Measurements from ENCODE around the gene RGPD3.
"Not testable (repeated sequence)": the region's sequence is repeated elsewhere in the genome, so short reads cannot be mapped to it uniquely, and the experiment has no call there.

Gene RGPD3

GRCh38 chr2:106470658-106471057, 2.4 kb upstream of the RGPD3 start:
- H3K9ac ChIP-seq (ENCODE audit: low read length); H3K4me1 ChIP-seq (ENCODE audit: insufficient read depth, low read length); H3K27ac ChIP-seq (ENCODE audit: low read depth, low read length); H3K9me3 ChIP-seq (ENCODE audit: low read length); H3K4me3 ChIP-seq (ENCODE audit: low read depth in 1 of 2, low read length in 2 of 2); H3K27me3 ChIP-seq (ENCODE audit: control insufficient read depth in 1 of 2, insufficient read depth in 2 of 2, low read length in 2 of 2); H3K36me3 ChIP-seq (ENCODE audit: insufficient read depth, low read length): not testable (repeated sequence)

DNA sequence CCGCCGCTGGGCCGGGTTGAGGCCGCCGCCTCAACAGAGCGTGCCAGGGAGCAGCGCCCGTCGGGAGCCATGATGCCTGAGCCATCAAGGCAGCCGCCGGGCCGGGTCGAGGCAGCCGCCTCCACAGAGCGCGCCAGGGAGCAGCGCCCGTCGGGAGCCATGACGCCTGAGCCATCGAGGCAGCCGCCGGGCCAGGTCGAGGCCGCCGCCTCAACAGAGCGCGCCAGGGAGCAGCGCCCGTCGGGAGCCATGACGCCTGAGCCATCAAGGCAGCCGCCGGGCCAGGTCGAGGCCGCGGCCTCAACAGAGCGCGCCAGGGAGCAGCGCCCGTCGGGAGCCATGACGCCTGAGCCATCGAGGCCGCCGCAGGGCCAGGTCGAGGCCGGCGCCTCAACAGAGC, 697 bp downstream of the RGPD3 start:
- not testable (repeated sequence) for H3K27ac ChIP-seq (ENCODE audit: low read depth, low read length); H3K27me3 ChIP-seq (ENCODE audit: control insufficient read depth in 1 of 2, insufficient read depth in 2 of 2, low read length in 2 of 2); H3K4me1 ChIP-seq (ENCODE audit: insufficient read depth, low read length); H3K9ac ChIP-seq (ENCODE audit: low read length); H3K9me3 ChIP-seq (ENCODE audit: low read length); H3K36me3 ChIP-seq (ENCODE audit: insufficient read depth, low read length); H3K4me3 ChIP-seq (ENCODE audit: low read depth in 1 of 2, low read length in 2 of 2)

GRCh38 chr2:106461882-106462281, 6.3 kb downstream of the RGPD3 start:
- H3K36me3 ChIP-seq (ENCODE audit: insufficient read depth, low read length); H3K4me1 ChIP-seq (ENCODE audit: insufficient read depth, low read length); H3K27ac ChIP-seq (ENCODE audit: low read depth, low read length); H3K4me3 ChIP-seq (ENCODE audit: low read depth in 1 of 2, low read length in 2 of 2); H3K27me3 ChIP-seq (ENCODE audit: control insufficient read depth in 1 of 2, insufficient read depth in 2 of 2, low read length in 2 of 2); H3K9ac ChIP-seq (ENCODE audit: low read length); H3K9me3 ChIP-seq (ENCODE audit: low read length): not testable (repeated sequence)

GRCh38 chr2:106390680-106391079, 77.5 kb downstream of the RGPD3 start:
- H3K27me3 ChIP-seq (ENCODE audit: control insufficient read depth in 1 of 2, insufficient read depth in 2 of 2, low read length in 2 of 2); H3K9ac ChIP-seq (ENCODE audit: low read length); H3K4me3 ChIP-seq (ENCODE audit: low read depth in 1 of 2, low read length in 2 of 2); H3K36me3 ChIP-seq (ENCODE audit: insufficient read depth, low read length); H3K27ac ChIP-seq (ENCODE audit: low read depth, low read length); H3K9me3 ChIP-seq (ENCODE audit: low read length); H3K4me1 ChIP-seq (ENCODE audit: insufficient read depth, low read length): not testable (repeated sequence)

- H3K36me3 ChIP-seq (ENCODE audit: insufficient read depth, low read length); H3K4me3 ChIP-seq (ENCODE audit: low read depth in 1 of 2, low read length in 2 of 2); H3K9me3 ChIP-seq (ENCODE audit: low read length); H3K27me3 ChIP-seq (ENCODE audit: control insufficient read depth in 1 of 2, insufficient read depth in 2 of 2, low read length in 2 of 2); H3K4me1 ChIP-seq (ENCODE audit: insufficient read depth, low read length); H3K27ac ChIP-seq (ENCODE audit: low read depth, low read length); H3K9ac ChIP-seq (ENCODE audit: low read length): not testable (repeated sequence)
Measured at GRCh38 chr2:106388814-106389410, 79.3 kb downstream of the RGPD3 start.

DNA sequence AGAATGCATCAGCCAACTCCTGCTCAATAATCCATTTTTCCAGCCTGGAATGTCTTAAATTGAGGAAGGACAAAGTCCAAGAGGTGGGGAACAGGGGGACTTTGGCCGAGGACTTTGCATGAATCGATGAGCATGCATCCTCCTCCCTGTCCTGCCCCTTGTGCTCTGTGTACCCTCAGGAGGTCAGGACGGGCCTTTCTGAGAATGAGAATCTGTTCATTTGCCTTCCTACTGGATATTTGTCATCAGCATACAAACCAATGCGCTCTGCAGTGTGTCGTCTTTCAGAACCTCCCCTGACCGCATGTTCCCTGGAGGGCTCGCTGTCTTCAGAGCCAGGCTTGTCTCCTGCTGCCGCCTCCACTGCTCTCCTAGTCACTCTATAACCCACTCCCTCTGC, 83.7 kb downstream of the RGPD3 start:
- not testable (repeated sequence) for H3K36me3 ChIP-seq (ENCODE audit: insufficient read depth, low read length); H3K27me3 ChIP-seq (ENCODE audit: control insufficient read depth in 1 of 2, insufficient read depth in 2 of 2, low read length in 2 of 2); H3K9ac ChIP-seq (ENCODE audit: low read length); H3K9me3 ChIP-seq (ENCODE audit: low read length); H3K4me1 ChIP-seq (ENCODE audit: insufficient read depth, low read length); H3K4me3 ChIP-seq (ENCODE audit: low read depth in 1 of 2, low read length in 2 of 2); H3K27ac ChIP-seq (ENCODE audit: low read depth, low read length)

DNA sequence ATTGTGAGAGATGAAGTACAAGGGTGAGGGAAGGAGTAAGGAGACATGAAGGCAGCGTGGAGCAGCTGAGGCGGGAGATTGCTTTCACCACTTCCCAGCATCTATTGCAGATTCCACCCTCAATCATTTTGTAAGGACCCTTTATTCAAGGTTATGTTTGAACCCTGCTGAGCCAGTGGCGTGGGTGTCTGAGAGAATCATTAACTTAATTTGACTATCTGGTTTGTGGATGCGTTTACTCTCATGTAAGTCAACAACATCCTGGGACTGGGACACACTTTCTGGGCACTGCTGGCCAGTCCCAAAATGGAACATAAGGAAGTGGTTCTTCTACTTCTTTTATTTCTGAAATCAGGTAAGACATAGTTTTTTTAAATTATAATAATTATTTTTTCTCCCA, 86.3 kb downstream of the RGPD3 start:
- H3K4me3 ChIP-seq (ENCODE audit: low read depth in 1 of 2, low read length in 2 of 2); H3K36me3 ChIP-seq (ENCODE audit: insufficient read depth, low read length); H3K4me1 ChIP-seq (ENCODE audit: insufficient read depth, low read length); H3K27me3 ChIP-seq (ENCODE audit: control insufficient read depth in 1 of 2, insufficient read depth in 2 of 2, low read length in 2 of 2); H3K27ac ChIP-seq (ENCODE audit: low read depth, low read length); H3K9ac ChIP-seq (ENCODE audit: low read length); H3K9me3 ChIP-seq (ENCODE audit: low read length): not testable (repeated sequence)

DNA sequence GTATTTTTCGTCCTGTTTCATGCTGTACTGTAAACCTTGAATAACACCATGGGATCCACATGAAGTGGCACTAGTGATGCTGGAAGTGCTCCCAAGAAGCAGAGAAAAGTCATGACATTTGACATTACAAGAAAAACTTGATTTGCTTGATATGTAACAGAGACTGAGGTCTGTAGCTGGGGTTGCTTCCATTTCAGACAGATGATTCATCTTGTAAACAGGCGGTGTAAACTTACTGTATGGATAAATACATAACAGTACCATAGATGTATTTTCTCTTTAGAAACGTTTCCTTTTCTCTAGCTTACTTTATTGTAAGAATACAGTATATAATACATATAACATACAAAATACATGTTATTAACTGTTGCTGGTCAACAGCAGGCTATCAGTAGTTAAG, 88.6 kb downstream of the RGPD3 start:
- H3K27ac ChIP-seq (ENCODE audit: low read depth, low read length); H3K27me3 ChIP-seq (ENCODE audit: control insufficient read depth in 1 of 2, insufficient read depth in 2 of 2, low read length in 2 of 2); H3K9ac ChIP-seq (ENCODE audit: low read length); H3K4me1 ChIP-seq (ENCODE audit: insufficient read depth, low read length); H3K9me3 ChIP-seq (ENCODE audit: low read length); H3K36me3 ChIP-seq (ENCODE audit: insufficient read depth, low read length); H3K4me3 ChIP-seq (ENCODE audit: low read depth in 1 of 2, low read length in 2 of 2): not testable (repeated sequence)

DNA sequence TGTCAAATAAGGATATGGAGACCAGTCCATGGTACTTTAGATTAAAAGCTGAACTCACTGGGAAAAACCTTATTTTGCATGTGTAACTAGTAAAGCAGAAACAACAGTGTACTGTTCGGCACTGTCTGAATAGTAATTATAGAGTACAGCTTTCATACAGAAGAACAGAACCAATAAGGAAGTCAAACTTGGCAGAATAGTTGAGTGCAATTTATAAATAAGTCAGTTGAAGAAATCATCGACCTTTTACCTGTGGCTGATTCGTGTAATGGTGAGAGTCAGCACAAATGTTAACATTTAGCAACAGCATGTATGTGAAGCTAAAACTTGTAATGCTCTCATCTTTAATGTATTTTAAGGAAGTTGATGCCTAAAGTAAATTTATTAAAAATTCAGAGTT, 99.0 kb downstream of the RGPD3 start:
- not testable (repeated sequence) for H3K27ac ChIP-seq (ENCODE audit: low read depth, low read length); H3K4me3 ChIP-seq (ENCODE audit: low read depth in 1 of 2, low read length in 2 of 2); H3K9me3 ChIP-seq (ENCODE audit: low read length); H3K9ac ChIP-seq (ENCODE audit: low read length); H3K4me1 ChIP-seq (ENCODE audit: insufficient read depth, low read length); H3K27me3 ChIP-seq (ENCODE audit: control insufficient read depth in 1 of 2, insufficient read depth in 2 of 2, low read length in 2 of 2); H3K36me3 ChIP-seq (ENCODE audit: insufficient read depth, low read length)

GRCh38 chr2:106366204-106366885, 101.9 kb downstream of the RGPD3 start:
- no peak overlapping the region for H3K27ac ChIP-seq (ENCODE audit: low read depth, low read length)
- no peak overlapping the region for H3K9ac ChIP-seq (ENCODE audit: low read length)
- no peaks in the 10 kb centered on the region for H3K4me1 ChIP-seq (ENCODE audit: insufficient read depth, low read length)
- H3K4me3 ChIP-seq (ENCODE audit: low read depth in 1 of 2, low read length in 2 of 2), result no peak overlapping the region
- no peaks in the 10 kb centered on the region for H3K36me3 ChIP-seq (ENCODE audit: insufficient read depth, low read length)
- no peaks in the 10 kb centered on the region for H3K27me3 ChIP-seq (ENCODE audit: control insufficient read depth in 1 of 2, insufficient read depth in 2 of 2, low read length in 2 of 2)
- H3K9me3 ChIP-seq (ENCODE audit: low read length), result no peaks in the 10 kb centered on the region

GRCh38 chr2:106363791-106364190, 104.4 kb downstream of the RGPD3 start:
- H3K27ac ChIP-seq (ENCODE audit: low read depth, low read length), result no peak overlapping the region
- no peaks in the 10 kb centered on the region for H3K27me3 ChIP-seq (ENCODE audit: control insufficient read depth in 1 of 2, insufficient read depth in 2 of 2, low read length in 2 of 2)
- H3K9me3 ChIP-seq (ENCODE audit: low read length), result no peaks in the 10 kb centered on the region
- H3K4me1 ChIP-seq (ENCODE audit: insufficient read depth, low read length), result no peaks in the 10 kb centered on the region
- no peak overlapping the region for H3K4me3 ChIP-seq (ENCODE audit: low read depth in 1 of 2, low read length in 2 of 2)
- no peaks in the 10 kb centered on the region for H3K36me3 ChIP-seq (ENCODE audit: insufficient read depth, low read length)
- H3K9ac ChIP-seq (ENCODE audit: low read length), result no peak overlapping the region

DNA sequence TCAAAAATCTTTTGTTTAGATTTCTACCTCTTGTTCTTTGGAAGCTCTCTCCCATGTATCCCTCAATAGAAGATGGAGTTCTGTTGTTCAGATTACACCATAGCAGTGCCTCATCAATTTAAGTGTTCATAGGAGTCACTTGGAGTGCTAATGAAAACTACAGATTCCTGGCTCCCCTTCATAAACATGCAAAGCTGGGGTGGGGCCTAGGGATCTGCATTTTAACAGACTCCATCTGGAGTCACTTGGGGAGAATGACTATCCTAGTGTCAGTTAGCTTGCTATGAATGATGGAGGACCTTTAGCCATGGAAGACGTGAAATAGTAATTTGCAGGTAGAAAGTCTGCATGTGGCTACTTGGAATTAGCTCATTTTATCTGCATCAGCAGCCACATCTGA, 105.4 kb downstream of the RGPD3 start:
- no peak overlapping the region for H3K4me3 ChIP-seq (ENCODE audit: low read depth in 1 of 2, low read length in 2 of 2)
- H3K9ac ChIP-seq (ENCODE audit: low read length), result no peak overlapping the region
- H3K36me3 ChIP-seq (ENCODE audit: insufficient read depth, low read length), result no peaks in the 10 kb centered on the region
- no peaks in the 10 kb centered on the region for H3K9me3 ChIP-seq (ENCODE audit: low read length)
- no peaks in the 10 kb centered on the region for H3K27me3 ChIP-seq (ENCODE audit: control insufficient read depth in 1 of 2, insufficient read depth in 2 of 2, low read length in 2 of 2)
- H3K4me1 ChIP-seq (ENCODE audit: insufficient read depth, low read length), result no peaks in the 10 kb centered on the region
- no peak overlapping the region for H3K27ac ChIP-seq (ENCODE audit: low read depth, low read length)

Data from muscle layer of colon (tissue), 2 donors.